ENCODE results near the gene ETDA.

The ETDA gene

DNA sequence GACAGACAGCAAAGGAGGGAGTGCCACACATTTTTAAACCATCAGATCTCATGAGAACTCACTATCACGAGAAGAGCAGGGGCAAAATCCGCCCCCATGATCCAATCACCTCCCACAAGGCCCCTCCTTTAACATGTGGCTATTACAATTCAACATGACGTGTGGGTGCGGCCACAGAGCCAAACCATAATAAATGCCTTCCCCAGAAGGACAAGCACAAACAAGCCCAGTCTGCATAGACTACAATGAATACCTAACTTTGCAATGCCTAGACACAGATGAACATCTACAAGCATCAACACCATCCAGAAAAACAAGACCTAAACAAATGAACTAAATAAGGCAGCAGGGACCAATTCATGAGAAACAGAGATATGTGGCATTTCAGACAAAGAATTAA, 12.3 kb downstream of the ETDA start:
- peak; percentile 52 for DNase-seq (ENCODE audit: low spot score)

GRCh38 chrX:135273162-135273561, 21.3 kb downstream of the ETDA start:
- no peak for TF ChIP-seq CTCF (conservative IDR thresholded peaks at IDR 0.05; ENCODE audit: low read depth)
- DNase-seq (ENCODE audit: low spot score): no peak
- POLR2A ChIA-PET (ENCODE audit: low non-redundant PET): no interaction called here
- H3K27ac ChIP-seq: no peak overlapping the region
- CTCF ChIA-PET: no interaction called here

More for the DNA sequence above, 12.3 kb downstream of the ETDA start:
- ChIA-PET POLR2A (ENCODE audit: low non-redundant PET) (no interaction called here), CTCF (no interaction called here)
- no peak overlapping the region for H3K27ac ChIP-seq
- no peak for TF ChIP-seq CTCF (conservative IDR thresholded peaks at IDR 0.05; ENCODE audit: low read depth)

DNA sequence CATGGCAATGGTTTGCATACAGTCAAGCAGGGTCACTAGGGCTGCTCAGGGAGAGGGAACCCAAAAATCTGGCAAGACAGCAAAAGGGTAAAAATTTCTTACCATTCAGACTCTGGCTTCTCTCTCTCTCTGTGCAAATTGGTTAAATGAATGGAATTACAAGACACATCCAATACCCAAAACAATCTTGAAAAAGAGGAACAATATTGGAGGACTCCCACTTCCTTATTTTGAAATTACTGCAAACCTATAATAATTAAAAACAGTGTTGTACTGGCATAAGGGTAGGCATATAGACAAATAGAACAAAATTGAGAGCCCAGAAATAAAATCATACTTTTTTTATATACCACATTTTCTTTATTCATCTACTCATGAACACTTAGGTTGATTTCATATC, 24.1 kb downstream of the ETDA start:
- ChIA-PET CTCF (no interaction called here), POLR2A (ENCODE audit: low non-redundant PET) (no interaction called here)
- no peak for TF ChIP-seq CTCF (conservative IDR thresholded peaks at IDR 0.05; ENCODE audit: low read depth)
- H3K27ac ChIP-seq: no peak overlapping the region
- no peak for DNase-seq (ENCODE audit: low spot score)

DNA sequence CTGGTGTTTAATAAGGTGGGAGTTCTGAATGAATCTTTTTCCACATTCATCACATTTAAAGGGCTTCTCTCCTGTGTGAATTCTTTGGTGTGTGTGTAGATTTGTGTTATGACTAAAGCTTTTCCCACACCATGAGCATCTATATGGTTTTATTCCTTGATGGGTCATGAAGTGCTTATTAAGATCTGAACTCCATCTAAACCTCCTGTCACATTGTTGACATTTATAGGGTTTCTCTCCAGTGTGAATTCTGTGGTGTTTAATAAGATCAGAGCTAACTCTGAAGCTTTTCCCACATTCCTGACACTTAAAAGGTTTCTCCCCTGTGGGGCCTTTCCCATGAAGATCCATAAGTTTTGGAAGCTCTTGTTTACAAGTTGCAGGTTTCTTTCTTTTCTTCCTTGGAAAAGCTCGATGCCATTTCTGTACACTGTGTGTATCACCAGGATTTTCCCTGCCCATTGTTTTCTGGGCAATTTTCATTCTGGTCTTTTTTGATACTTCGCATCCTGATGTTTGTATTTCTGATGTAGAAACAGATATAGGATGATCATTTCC, 35.5 kb downstream of the ETDA start:
- TF ChIP-seq CTCF (conservative IDR thresholded peaks at IDR 0.05; ENCODE audit: low read depth): no peak
- ChIA-PET POLR2A (ENCODE audit: low non-redundant PET) (no interaction called here), CTCF (no interaction called here)

DNA sequence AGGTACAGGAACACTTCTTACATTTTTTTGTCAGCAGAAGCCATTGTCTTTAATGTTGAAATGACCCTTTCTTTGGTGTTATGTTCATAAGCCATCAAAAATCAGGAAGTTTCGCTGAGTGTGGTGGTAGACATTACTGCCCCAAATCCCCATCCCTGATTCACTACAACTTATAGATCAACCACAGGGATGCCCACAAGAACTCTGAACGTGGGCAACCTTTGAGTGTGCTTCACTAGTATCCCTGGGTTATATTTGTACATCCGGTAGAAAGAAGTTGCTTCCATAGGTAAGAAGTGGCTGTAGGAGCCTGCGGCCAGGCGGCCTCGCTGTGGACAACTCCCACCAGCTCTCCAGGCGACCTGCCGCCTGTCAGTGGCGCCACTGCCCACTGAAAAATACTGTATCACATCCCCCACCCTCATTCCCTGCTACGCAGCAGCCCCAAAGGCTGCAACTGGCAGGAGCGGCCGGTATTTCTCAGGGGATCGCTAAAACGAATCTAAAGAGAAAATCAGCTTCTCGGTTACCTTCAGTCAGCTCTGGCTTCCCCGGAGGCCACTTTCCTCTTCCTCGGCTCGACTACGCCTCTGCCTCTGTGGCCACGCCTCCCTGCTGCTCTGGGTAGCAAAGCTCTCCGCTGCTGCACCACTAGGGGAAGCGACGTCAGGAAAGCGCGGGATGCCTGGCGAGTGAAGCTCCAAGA, 43.5 kb downstream of the ETDA start:
- no peak for DNase-seq (ENCODE audit: low spot score)
- no peak for TF ChIP-seq CTCF (conservative IDR thresholded peaks at IDR 0.05; ENCODE audit: low read depth)
- POLR2A ChIA-PET (ENCODE audit: low non-redundant PET): no interaction called here
- CTCF ChIA-PET: interaction anchor here (0.6 kb wide), 1 partner anchor 244 kb away, joined by 5 read pairs; the partner anchor contains the start of gene RTL8A
- H3K27ac ChIP-seq: no peak overlapping the region

More for the DNA sequence above, 35.5 kb downstream of the ETDA start:
- no peak overlapping the region for H3K27ac ChIP-seq
- no peak for DNase-seq (ENCODE audit: low spot score)

GRCh38 chrX:135295944-135296305, 44.1 kb downstream of the ETDA start:
- ChIA-PET POLR2A (ENCODE audit: low non-redundant PET) (no interaction called here), CTCF (interaction anchor here (0.6 kb wide), 1 partner anchor 244 kb away, joined by 5 read pairs; the partner anchor contains the start of gene RTL8A)
- DNase-seq (ENCODE audit: low spot score): no peak
- no peak for TF ChIP-seq CTCF (conservative IDR thresholded peaks at IDR 0.05; ENCODE audit: low read depth)
- no peak overlapping the region for H3K27ac ChIP-seq

Measured in RWPE1 (cell line).